Testis (tissue), 3 donors: ENCODE measurements around the gene CCDC85A. TPM values are rescaled to one million over a fixed set of nuclear protein-coding genes. Genes with fewer than 3 reads are reported as not detected.

Source experiments
- DNase-seq: peaks from one replicate; pipeline ENCODE4 v3.0.0-alpha.2; 2019
- H3K27ac ChIP-seq, 2 donors: fragments of 200-600 bp; sonication (generic); one replicate each; pipeline ENCODE4 v1.5.1; 2019
- H3K27me3 ChIP-seq: fragments of 200-600 bp; sonication (generic); one replicate; pipeline ENCODE4 v1.5.1; 2019
- H3K36me3 ChIP-seq: fragments of 200-600 bp; sonication (generic); one replicate; pipeline ENCODE4 v1.5.1; 2017; ENCODE audit warnings: low read depth; ENCODE audit errors: missing control alignments
- H3K4me1 ChIP-seq: fragments of 200-600 bp; sonication (generic); one replicate; pipeline ENCODE4 v1.5.1; 2019
- H3K4me3 ChIP-seq, 2 donors: fragments of 200-600 bp; sonication (generic); one replicate each; pipeline ENCODE4 v1.5.1; 2017 to 2019
- H3K9me3 ChIP-seq: fragments of 200-600 bp; sonication (generic); one replicate; pipeline ENCODE4 v1.5.1; 2017
- POLR2A ChIP-seq: fragments of 450-650 bp; IDR thresholded peaks from one replicate; pipeline ENCODE4 v1.6.1; 2017; ENCODE audit warnings: antibody characterized with exemption, mild to moderate bottlenecking, moderate library complexity
- WGBS, 2 donors: methylation state at CpG; one replicate each; pipeline ENCODE4 v1.1.5; 2018; 5-methylcytosine and 5-hydroxymethylcytosine counted together
- intact Hi-C: fragments of 100-400 bp; cut with DNase I; formaldehyde crosslinking; loops from one replicate; pipeline ENCODE4 v1.15.1; 2023; ENCODE audit warnings: low total_unique reads
- polyA plus RNA-seq: library from polyadenylated mRNA; stranded (reverse); fragments of 350-450 nt; fragmentation: Illumina TruSeq; extraction: RNeasy Lipid Tissue Mini Kit (QIAGEN cat#74804); gene quantifications from one replicate; pipeline ENCODE4 v1.2.3, GENCODE V29; 2014; ENCODE audit warnings: low read depth, low replicate concordance; ENCODE audit not compliant: insufficient read depth
- total RNA-seq, 2 donors: library from RNA; depleted of rRNA; stranded (reverse); fragments of >200 nt; gene quantifications; one replicate each; pipeline ENCODE4 v1.2.3, GENCODE V29; 2016
- TF ChIP-seq, protein P1 (sequence below), 3 experiments: fragments of 450-650 bp in 2 of 3; fragments of 200-600 bp in 1 of 3; sonication (generic) in 1 of 3; IDR thresholded peaks; one replicate each; pipeline ENCODE4 v1.5.1; 2016 to 2019; ENCODE audit warnings: antibody characterized with exemption in 3 of 3, mild to moderate bottlenecking in 2 of 3, moderate library complexity in 1 of 3

The CCDC85A gene
- total and polyA plus RNA-seq, 3 donors from 2014 or later: 0.61 to 3.9 (median 2.9) TPM

DNA sequence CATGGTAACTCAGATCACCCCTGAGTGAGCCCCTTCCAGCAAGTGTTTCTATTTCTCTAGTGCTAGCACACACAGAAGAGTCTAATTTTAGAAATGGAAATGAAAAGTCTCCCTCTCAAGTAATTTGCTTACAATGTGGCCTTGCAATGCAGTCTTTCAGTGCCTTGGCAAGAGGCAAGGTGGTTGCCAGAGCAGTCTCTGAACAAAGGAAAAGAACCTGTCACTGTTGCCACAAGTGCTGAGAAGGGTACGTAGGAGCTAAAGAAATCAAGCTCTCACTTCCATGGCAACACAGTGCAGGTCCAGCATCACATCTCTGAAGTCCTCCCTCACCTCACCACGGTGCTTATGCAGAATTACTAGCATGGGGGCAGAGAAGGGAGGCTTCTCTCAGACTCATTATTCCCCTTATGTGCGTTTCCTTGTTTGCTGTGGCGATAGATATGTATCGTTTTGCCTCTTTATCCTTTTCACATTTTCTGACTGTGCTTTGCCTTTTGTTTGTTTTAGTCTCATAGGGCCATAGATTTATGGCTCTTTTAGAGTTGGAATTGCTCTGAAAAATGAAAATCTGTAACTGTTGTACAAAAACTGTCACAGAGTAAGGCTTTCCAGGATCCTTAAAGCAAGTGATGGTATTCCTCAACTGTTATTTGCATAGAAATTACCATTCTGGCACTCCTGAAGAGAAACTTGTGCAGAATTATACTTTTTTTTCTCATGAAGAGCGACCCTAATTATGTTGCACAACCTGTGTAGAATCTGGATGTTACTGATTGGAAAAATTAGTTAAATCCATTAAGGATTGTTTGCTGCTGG lies 164.8 kb downstream of the CCDC85A start:
- no peaks in the 10 kb centered on the region for H3K36me3 ChIP-seq
- no peaks in the 10 kb centered on the region for H3K9me3 ChIP-seq
- no peak for TF ChIP-seq POLR2A
- TF ChIP-seq, protein P1, sequence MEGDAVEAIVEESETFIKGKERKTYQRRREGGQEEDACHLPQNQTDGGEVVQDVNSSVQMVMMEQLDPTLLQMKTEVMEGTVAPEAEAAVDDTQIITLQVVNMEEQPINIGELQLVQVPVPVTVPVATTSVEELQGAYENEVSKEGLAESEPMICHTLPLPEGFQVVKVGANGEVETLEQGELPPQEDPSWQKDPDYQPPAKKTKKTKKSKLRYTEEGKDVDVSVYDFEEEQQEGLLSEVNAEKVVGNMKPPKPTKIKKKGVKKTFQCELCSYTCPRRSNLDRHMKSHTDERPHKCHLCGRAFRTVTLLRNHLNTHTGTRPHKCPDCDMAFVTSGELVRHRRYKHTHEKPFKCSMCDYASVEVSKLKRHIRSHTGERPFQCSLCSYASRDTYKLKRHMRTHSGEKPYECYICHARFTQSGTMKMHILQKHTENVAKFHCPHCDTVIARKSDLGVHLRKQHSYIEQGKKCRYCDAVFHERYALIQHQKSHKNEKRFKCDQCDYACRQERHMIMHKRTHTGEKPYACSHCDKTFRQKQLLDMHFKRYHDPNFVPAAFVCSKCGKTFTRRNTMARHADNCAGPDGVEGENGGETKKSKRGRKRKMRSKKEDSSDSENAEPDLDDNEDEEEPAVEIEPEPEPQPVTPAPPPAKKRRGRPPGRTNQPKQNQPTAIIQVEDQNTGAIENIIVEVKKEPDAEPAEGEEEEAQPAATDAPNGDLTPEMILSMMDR (IDR thresholded peaks at IDR 0.05): no peak
- intact Hi-C loops: no loop called here
- H3K4me1 ChIP-seq: no peaks in the 10 kb centered on the region
- WGBS, 2 donors: 56 to 59% methylated on average over 6 of the region's 6 CpGs
- no peak overlapping the region for H3K4me3 ChIP-seq
- no peaks in the 10 kb centered on the region for H3K27me3 ChIP-seq
- no peak for DNase-seq
- H3K27ac ChIP-seq: no peak overlapping the region

DNA sequence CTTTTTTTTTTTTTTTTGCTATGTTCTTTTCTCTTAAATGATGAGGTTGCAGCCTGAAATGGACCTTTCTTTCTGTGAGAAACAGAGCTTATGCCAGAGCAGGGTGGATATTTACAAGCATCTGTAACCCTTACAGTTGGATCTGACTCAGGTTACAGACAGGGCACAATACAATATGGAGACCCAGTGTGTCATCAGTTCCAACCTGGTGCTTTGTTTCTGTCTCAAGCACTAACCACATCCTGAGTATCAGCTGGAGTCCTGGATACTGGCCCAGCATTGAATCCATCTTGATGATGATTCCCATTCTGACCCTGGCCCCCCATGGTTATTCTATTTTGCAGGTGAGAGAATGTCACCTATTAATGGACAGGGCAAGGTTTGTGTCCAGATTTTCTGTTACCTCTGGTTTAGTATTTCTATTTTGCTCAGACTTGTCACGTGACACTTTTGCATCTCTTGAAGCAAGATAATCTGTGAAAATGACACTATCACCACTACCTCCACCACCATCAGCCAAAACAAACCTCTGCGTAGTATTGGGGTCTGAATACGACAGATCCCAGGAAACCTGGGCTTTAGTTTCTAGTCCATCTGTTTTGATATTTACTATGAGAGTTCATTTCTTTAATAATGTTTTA lies 174.0 kb downstream of the CCDC85A start:
- H3K4me3 ChIP-seq: no peak overlapping the region
- no peak for DNase-seq
- no peaks in the 10 kb centered on the region for H3K36me3 ChIP-seq
- H3K27me3 ChIP-seq: no peaks in the 10 kb centered on the region
- 89 to 99% methylated on average over 3 of the region's 3 CpGs for WGBS, 2 donors
- no peak for TF ChIP-seq POLR2A
- TF ChIP-seq, protein P1 (IDR thresholded peaks at IDR 0.05): no peak
- no peaks in the 10 kb centered on the region for H3K9me3 ChIP-seq
- H3K27ac ChIP-seq: no peak overlapping the region
- H3K4me1 ChIP-seq: no peaks in the 10 kb centered on the region
- intact Hi-C loops: no loop called here

GRCh38 chr2:56361844-56362243 lies 178.1 kb downstream of the CCDC85A start:
- Histone ChIP-seq H3K9me3 (no peaks in the 10 kb centered on the region), H3K4me1 (no peaks in the 10 kb centered on the region), H3K27ac (no peak overlapping the region), H3K36me3 (no peaks in the 10 kb centered on the region), H3K4me3 (no peak overlapping the region), H3K27me3 (no peaks in the 10 kb centered on the region)
- no peak for DNase-seq
- WGBS, 2 donors: 67 to 95% methylated on average over 2 of the region's 2 CpGs
- TF ChIP-seq, protein P1 (IDR thresholded peaks at IDR 0.05): no peak
- no peak for TF ChIP-seq POLR2A
- intact Hi-C loops: no loop called here

DNA sequence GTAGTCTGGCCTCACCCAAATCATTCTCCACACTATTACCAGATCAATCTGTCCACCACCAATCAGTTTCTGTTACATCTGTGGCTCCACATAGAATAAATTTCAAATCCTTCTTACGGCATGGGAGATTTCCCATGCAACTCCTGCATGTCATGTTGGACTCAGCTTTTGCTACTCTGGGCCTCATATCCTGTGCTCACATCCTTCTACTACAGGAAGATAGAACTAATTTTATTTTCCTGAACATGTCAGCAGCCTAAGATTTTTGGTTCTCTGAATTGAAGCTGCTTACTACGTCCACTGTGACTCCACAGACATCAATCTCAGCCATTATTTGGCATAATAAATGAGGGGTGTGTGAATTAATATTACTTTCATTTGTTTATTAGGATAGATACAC lies 181.1 kb downstream of the CCDC85A start:
- Histone ChIP-seq H3K27me3 (no peaks in the 10 kb centered on the region), H3K4me3 (no peak overlapping the region), H3K27ac (no peak overlapping the region), H3K9me3 (no peaks in the 10 kb centered on the region), H3K4me1 (no peaks in the 10 kb centered on the region), H3K36me3 (no peaks in the 10 kb centered on the region)
- TF ChIP-seq POLR2A: no peak
- TF ChIP-seq, protein P1 (IDR thresholded peaks at IDR 0.05): no peak
- intact Hi-C loops: no loop called here
- DNase-seq: no peak
- 82 to 85% methylated on average over 2 of the region's 2 CpGs for WGBS, 2 donors
